Fibroblast of the aortic adventitia (primary cell): Measurements from ENCODE around the gene PPP1R12A. TPM values are rescaled to one million over a fixed set of nuclear protein-coding genes. Genes with fewer than 3 reads are reported as not detected.
"Not testable (repeated sequence)": the region's sequence is repeated elsewhere in the genome, so short reads cannot be mapped to it uniquely, and the experiment has no call there.

Source experiments
- DNase-seq: peaks from one replicate; pipeline ENCODE4 v3.0.0-alpha.2; 2010; ENCODE audit warnings: low read depth
- H3K4me3 ChIP-seq: 2 replicates; pipeline ENCODE4 v1.5.1; 2011; ENCODE audit warnings: low read depth, mild to moderate bottlenecking, control low read depth, low read length, moderate library complexity
- total RNA-seq: library from RNA; depleted of rRNA; stranded (reverse); fragments of >200 nt; gene quantifications from 2 replicates; pipeline ENCODE4 v1.2.3, GENCODE V29; 2012; ENCODE audit warnings: low replicate concordance
- TF ChIP-seq, protein P1 (sequence below): IDR thresholded peaks from 2 replicates; pipeline ENCODE4 v1.5.1; 2011; ENCODE audit warnings: mild to moderate bottlenecking, low read length, control low read depth, inconsistent platforms; ENCODE audit not compliant: insufficient read depth

The PPP1R12A gene
- total RNA-seq, 1 donor = 119 TPM

DNA sequence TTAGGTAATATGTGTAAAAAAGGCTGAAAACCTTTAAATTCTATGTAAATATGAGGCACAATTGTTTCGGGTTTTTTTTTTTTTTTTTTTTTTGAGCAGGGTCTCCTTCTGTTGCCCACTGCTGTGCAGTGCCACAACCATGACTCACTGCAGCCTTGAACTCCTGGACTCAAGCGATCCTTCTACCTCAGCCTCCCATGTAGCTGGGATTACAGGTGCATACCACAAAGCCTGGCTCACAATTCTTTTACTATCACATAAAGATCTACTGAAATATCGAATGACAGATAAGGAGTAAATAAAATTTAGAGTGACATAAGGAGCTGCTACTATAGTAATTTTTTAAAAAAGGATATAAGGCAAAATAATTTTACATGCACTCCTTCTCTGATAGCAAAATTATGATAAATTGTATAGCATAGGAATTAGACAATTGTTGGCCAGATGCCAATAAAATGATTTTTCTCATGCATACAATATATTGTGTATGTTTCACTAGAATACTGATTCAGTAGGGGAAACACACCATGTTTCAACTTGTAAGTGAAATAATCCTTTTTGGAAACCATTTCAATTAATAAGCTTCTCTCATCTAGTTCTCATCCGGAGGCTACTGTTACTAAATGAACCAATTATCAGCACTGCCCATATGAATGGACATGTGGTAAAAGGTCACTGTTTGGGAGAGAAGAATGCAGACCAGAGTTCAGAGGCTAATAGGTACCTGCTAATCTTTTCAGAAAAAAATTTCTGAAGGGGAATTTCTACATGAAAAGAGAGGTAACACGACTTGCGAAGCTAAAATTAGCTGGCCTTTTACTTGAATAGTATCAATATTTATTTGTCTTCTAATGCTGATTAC is 108.4 kb downstream of the PPP1R12A start:
- DNase-seq = no peak
- TF ChIP-seq, protein P1, sequence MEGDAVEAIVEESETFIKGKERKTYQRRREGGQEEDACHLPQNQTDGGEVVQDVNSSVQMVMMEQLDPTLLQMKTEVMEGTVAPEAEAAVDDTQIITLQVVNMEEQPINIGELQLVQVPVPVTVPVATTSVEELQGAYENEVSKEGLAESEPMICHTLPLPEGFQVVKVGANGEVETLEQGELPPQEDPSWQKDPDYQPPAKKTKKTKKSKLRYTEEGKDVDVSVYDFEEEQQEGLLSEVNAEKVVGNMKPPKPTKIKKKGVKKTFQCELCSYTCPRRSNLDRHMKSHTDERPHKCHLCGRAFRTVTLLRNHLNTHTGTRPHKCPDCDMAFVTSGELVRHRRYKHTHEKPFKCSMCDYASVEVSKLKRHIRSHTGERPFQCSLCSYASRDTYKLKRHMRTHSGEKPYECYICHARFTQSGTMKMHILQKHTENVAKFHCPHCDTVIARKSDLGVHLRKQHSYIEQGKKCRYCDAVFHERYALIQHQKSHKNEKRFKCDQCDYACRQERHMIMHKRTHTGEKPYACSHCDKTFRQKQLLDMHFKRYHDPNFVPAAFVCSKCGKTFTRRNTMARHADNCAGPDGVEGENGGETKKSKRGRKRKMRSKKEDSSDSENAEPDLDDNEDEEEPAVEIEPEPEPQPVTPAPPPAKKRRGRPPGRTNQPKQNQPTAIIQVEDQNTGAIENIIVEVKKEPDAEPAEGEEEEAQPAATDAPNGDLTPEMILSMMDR = no peak
- no peak overlapping the region for H3K4me3 ChIP-seq

DNA sequence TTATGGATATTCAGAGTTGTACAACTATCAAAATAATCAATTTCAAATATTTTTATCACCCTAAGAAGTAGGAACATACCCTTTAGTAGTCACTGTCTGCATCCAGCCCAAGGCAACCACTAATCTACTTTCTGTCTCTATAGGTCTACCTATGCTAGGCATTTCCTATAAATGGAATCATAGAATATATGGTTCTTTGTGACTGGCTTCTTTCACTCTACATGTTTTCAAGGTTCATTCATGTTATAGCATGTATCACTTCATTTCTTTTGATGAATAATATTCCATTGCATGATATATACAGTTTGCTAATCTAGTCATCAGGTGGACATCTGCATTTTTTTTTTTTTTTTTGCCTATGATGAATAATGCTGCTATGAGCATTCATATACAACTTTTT is 112.4 kb downstream of the PPP1R12A start:
- no peak for DNase-seq
- H3K4me3 ChIP-seq = no peak overlapping the region
- TF ChIP-seq, protein P1 = no peak

DNA sequence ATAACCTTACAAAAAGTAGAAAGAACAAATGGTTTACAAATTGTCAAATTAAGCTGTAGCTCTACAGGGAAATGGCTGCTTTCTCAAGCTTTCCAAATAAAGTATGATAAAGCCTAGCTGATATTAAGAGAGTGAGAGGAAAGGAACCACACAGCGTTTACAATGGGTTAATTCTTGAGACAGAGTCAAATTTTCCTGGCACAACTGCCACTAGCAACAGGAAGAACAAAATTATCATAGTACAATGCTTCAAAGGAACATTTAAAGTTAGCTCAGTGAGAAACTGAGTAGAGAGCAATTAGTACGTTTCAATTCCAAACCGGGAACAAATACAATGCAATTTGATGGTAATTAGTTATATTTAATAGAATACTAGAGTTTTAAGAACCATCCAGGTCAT is 116.0 kb downstream of the PPP1R12A start:
- peak; percentile 46 for DNase-seq
- TF ChIP-seq, protein P1 = no peak
- H3K4me3 ChIP-seq = no peak overlapping the region

DNA sequence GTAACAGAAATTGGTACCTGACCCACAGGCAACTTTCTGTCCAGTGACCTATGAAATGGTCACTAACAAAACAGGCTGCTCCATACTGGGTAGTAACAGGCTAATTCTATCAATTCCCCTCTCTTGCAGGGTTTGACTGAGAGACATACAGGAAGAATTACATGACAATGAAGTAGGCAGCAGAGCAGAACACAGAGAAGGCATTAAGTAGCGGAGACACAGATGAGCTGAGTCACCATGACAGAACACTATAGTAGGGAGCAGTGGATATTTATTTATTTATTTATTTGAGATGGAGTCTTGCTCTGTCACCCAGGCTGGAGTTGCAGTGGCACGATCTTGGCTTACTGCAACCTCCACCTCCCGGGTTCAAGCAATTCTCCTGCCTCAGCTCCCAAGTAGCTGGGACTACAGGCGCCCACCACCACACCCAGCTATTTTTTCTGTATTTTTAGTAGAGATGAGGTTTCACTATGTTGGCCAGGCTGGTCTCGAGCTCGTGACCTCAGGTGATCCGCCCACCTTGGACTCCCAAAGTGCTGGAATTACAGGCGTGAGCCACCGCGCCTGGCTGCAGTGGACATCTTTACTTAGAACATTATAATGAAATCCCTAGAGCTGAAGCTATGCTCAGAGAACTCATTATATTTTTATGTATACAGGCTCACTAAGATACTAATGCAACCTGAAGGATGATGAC is 150.4 kb downstream of the PPP1R12A start:
- not testable (repeated sequence) for DNase-seq, H3K4me3 ChIP-seq

DNA sequence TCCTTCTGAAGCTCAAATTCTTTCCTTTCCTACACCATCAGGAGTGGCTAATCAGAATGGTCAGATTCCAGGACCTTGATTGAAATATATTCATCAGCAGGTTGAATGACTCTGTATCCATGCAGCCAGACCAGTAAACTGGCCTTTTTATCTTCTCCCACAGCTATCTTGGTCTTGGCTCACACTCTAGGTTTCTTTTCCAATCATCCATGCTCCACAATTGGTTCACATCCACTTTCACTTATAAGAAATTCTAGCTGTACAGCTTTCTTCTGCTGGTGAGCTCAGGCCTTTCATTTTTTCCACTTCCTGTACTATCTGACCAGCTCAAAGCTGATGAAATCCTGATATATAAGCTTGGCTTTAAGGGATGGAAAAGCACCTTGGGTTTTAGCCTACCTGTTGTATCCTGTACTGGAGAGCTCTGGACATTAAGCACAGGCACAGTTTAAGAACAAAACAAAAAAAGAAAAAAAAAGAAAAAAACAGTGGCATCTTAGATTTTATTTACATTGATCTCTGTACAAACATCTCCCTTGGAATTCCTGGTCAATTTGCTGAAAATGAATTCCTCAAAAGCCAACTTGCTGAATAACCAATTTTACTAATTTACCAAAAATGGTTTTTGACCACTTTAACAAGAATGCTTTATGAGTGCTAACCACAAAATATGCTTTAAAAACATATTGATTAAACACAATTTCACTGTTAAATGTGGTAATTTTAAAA is 152.6 kb downstream of the PPP1R12A start:
- TF ChIP-seq, protein P1 = no peak
- H3K4me3 ChIP-seq = no peak overlapping the region
- peak; percentile 85 for DNase-seq

DNA sequence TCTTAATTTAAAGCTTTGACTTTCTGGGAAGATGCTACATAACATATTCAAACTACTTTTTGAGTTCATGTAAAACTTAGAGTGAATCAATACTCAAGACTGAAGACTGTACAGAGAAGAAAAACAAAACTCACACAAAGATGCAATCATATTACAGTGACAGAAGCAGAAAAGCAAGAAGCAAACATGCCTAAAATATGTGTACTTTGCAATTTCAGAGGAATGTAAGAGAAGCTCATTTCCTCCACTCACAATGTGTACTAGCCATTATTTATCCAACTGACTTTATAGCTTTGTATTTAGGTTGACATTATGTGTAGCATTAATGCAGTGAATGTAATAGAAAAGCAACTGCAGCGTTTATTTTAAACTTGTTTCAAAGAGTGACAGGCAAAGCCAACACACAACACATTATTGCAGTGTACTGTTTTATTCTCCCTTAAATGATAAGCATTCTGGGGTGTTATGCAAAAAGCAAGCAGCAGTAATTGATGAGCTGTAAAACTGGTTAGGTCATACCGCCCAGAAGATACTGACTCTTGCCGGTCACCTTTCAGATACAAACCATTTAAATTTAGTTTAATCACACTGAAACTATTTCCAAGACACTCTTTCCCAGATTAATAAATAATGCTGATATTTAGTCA is 156.0 kb downstream of the PPP1R12A start:
- TF ChIP-seq, protein P1 = no peak
- no peak overlapping the region for H3K4me3 ChIP-seq
- DNase-seq = no peak
